MCF 10A (cell line): ENCODE results near the gene XYLT1. TPM values are rescaled to one million over a fixed set of nuclear protein-coding genes. Genes with fewer than 3 reads are reported as not detected.

Source experiments
- BruUV-seq: library from RNA; stranded (reverse); fragments of 400-500 nt; replicated peaks from 2 replicates; lab custom pipeline; 2021; lab: Mats Ljungman, UMichigan
- CTCF ChIA-PET: fragments of 300-600 bp; sonication (Branson Sonifier 250); formaldehyde crosslinking; extraction: SDS; loops from one replicate; lab custom pipeline; 2021; ENCODE audit warnings: antibody characterized with exemption, inconsistent platforms; lab: Yijun Ruan, JAX
- POLR2A ChIA-PET: fragments of 300-600, 350-650 bp; sonication (Branson Sonifier 250); formaldehyde crosslinking; extraction: SDS; loops from one replicate; lab custom pipeline; 2020; ENCODE audit warnings: antibody characterized with exemption, inconsistent platforms; lab: Yijun Ruan, JAX
- DNase-seq: peaks from one replicate; pipeline ENCODE4 v3.0.0-alpha.2; 2018; ENCODE audit not compliant: unreplicated experiment
- H3K27ac Mint-ChIP-seq: one replicate; pipeline ENCODE4 v1.8.0; 2022; ENCODE audit warnings: mild to moderate bottlenecking, low read depth, mixed read lengths; ENCODE audit not compliant: unreplicated experiment
- H3K27me3 Mint-ChIP-seq: one replicate; pipeline ENCODE4 v1.8.0; 2022; ENCODE audit warnings: mixed read lengths; ENCODE audit not compliant: insufficient read depth, unreplicated experiment
- H3K36me3 Mint-ChIP-seq: one replicate; pipeline ENCODE4 v1.8.0; 2022; ENCODE audit warnings: mild to moderate bottlenecking, moderate library complexity, mixed read lengths; ENCODE audit not compliant: insufficient read depth, unreplicated experiment
- H3K4me1 Mint-ChIP-seq: one replicate; pipeline ENCODE4 v1.8.0; 2022; ENCODE audit warnings: mixed read lengths; ENCODE audit not compliant: insufficient read depth, unreplicated experiment
- H3K4me3 Mint-ChIP-seq: one replicate; pipeline ENCODE4 v1.8.0; 2022; ENCODE audit warnings: mild to moderate bottlenecking, moderate library complexity, mixed read lengths; ENCODE audit not compliant: unreplicated experiment
- H3K9me3 Mint-ChIP-seq: one replicate; pipeline ENCODE4 v1.8.0; 2022; ENCODE audit warnings: mixed read lengths; ENCODE audit not compliant: unreplicated experiment
- CTCF ChIP-seq: fragments of 200-600 bp; IDR thresholded peaks from one replicate; pipeline ENCODE4 v1.8.0; 2022; ENCODE audit warnings: antibody characterized with exemption, mild to moderate bottlenecking; ENCODE audit not compliant: unreplicated experiment
- intact Hi-C: fragments of 100-400 bp; cut with micrococcal nuclease; formaldehyde crosslinking; loops from 2 replicates; pipeline ENCODE4 v1.14.1; 2022
- total RNA-seq: library from RNA; stranded (reverse); gene quantifications from 2 replicates; pipeline ENCODE4 v1.2.3, GENCODE V29; 2022

XYLT1 gene
- total RNA-seq, 1 experiment from 2014 or later, result not detected

- ChIA-PET POLR2A (no interaction called here), CTCF (no interaction called here)
- H3K27ac Mint-ChIP-seq, result no peak overlapping the region
- peaks cover 8% of the 10 kb centered on the region for H3K9me3 Mint-ChIP-seq
- no TSS peak for BruUV-seq
- H3K4me1 Mint-ChIP-seq, result no peaks in the 10 kb centered on the region
- H3K27me3 Mint-ChIP-seq, result no peaks in the 10 kb centered on the region
- H3K4me3 Mint-ChIP-seq, result no peak overlapping the region
- no peaks in the 10 kb centered on the region for H3K36me3 Mint-ChIP-seq
- no peak for DNase-seq
- intact Hi-C loops, result no loop called here
- no peak for TF ChIP-seq CTCF
Observed at GRCh38 chr16:17154981-17155380, 315.8 kb downstream of the XYLT1 start.

DNA sequence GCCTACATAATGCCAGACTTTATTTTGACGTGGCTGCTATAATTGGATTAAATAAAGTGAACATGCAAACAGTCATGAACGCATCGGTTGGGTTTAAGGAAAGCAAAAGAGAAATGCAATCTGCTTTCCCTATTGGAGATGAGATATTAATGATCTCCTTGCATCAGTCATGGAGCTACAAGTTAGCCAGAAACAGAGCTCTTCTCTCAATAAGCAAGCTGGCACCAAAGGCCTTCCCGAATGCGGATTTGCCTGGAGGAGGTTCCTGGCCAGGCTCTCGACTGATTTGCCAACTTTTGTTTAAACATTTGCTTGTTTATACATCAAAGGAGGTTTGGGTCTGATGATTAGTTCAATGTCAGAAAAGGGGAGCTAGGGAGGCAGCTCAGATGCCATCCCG lies 318.4 kb downstream of the XYLT1 start:
- H3K9me3 Mint-ChIP-seq, result peaks cover 16% of the 10 kb centered on the region
- CTCF ChIA-PET, result no interaction called here
- H3K36me3 Mint-ChIP-seq, result no peaks in the 10 kb centered on the region
- intact Hi-C loops, result no loop called here
- H3K27ac Mint-ChIP-seq, result no peak overlapping the region
- POLR2A ChIA-PET, result no interaction called here
- TF ChIP-seq CTCF, result no peak
- H3K4me1 Mint-ChIP-seq, result no peaks in the 10 kb centered on the region
- no peak overlapping the region for H3K4me3 Mint-ChIP-seq
- no peaks in the 10 kb centered on the region for H3K27me3 Mint-ChIP-seq
- no TSS peak for BruUV-seq
- DNase-seq, result no peak

GRCh38 chr16:17151335-17151734 lies 319.4 kb downstream of the XYLT1 start:
- CTCF ChIA-PET, result no interaction called here

GRCh38 chr16:17149904-17150483 lies 320.8 kb downstream of the XYLT1 start:
- Mint-ChIP-seq H3K9me3 (peaks cover 32% of the 10 kb centered on the region), H3K4me1 (no peaks in the 10 kb centered on the region), H3K27me3 (no peaks in the 10 kb centered on the region), H3K4me3 (no peak overlapping the region), H3K27ac (no peak overlapping the region), H3K36me3 (no peaks in the 10 kb centered on the region)
- BruUV-seq, result no TSS peak
- intact Hi-C loops, result no loop called here
- DNase-seq, result no peak
- ChIA-PET CTCF (interaction anchor here (1.5 kb wide), 1 partner anchor 10 kb away, joined by 3 read pairs; no protein-coding TSS in a partner anchor), POLR2A (no interaction called here)
- no peak for TF ChIP-seq CTCF

More at GRCh38 chr16:17151335-17151734, 319.4 kb downstream of the XYLT1 start:
- no peaks in the 10 kb centered on the region for H3K36me3 Mint-ChIP-seq
- no peak overlapping the region for H3K27ac Mint-ChIP-seq
- peaks cover 22% of the 10 kb centered on the region for H3K9me3 Mint-ChIP-seq
- no peak for DNase-seq
- no peaks in the 10 kb centered on the region for H3K4me1 Mint-ChIP-seq
- TF ChIP-seq CTCF, result no peak
- BruUV-seq, result no TSS peak
- H3K27me3 Mint-ChIP-seq, result no peaks in the 10 kb centered on the region
- intact Hi-C loops, result no loop called here
- H3K4me3 Mint-ChIP-seq, result no peak overlapping the region
- POLR2A ChIA-PET, result no interaction called here
